HCT116 (cell line): ENCODE results near the gene TARS3. TPM values are rescaled to one million over a fixed set of nuclear protein-coding genes. Genes with fewer than 3 reads are reported as not detected.

Source experiments
- ATAC-seq: fragments of 200-7000 bp; cut with Tn5 transposase; 2 replicates; pipeline ENCODE4 v1.9.1; 2020; ENCODE audit warnings: mild to moderate bottlenecking, moderate library complexity
- BruUV-seq: library from RNA; stranded (reverse); fragments of 400-500 nt; replicated peaks from 2 replicates; lab custom pipeline; 2021; lab: Mats Ljungman, UMichigan
- CTCF ChIA-PET: fragments of 300-600 bp; sonication (Branson Sonifier 250); formaldehyde crosslinking; loops from one replicate; lab custom pipeline; 2021; ENCODE audit warnings: antibody characterized with exemption; lab: Charles Lee
- POLR2A ChIA-PET: fragments of 300-600, 350-600 bp; sonication (Branson Sonifier 250); formaldehyde crosslinking; loops from one replicate; lab custom pipeline; 2021; ENCODE audit warnings: antibody characterized with exemption; lab: Charles Lee
- RAD21 ChIA-PET, 2 experiments: fragments of 300-600 bp; sonication (Branson Sonifier 250); formaldehyde crosslinking; loops; one replicate each; lab custom pipeline; 2023; ENCODE audit warnings: low total read pairs in 2 of 2; ENCODE audit not compliant: uncharacterized antibody in 2 of 2, unreplicated experiment in 2 of 2, low non-redundant PET in 1 of 2; lab: Charles Lee
- DNase-seq: peaks from one replicate; pipeline ENCODE4 v3.0.0-alpha.2; 2010; ENCODE audit warnings: low read depth, low spot score
- H2AFZ ChIP-seq: fragments of 200-600 bp; shearing (Covaris generic), sonication (generic); 2 replicates; pipeline ENCODE4 v1.6.1; 2017; ENCODE audit warnings: low read depth, mixed run types, mixed read lengths, antibody characterized with exemption, low read length; ENCODE audit not compliant: poor library complexity, severe bottlenecking
- H3K27ac ChIP-seq: 2 replicates; pipeline ENCODE4 v1.5.1; 2012; ENCODE audit warnings: low read depth, low read length
- H3K27me3 ChIP-seq: fragments of 200-600 bp; sonication (generic); 2 replicates; pipeline ENCODE4 v1.6.1; 2016; ENCODE audit warnings: mixed run types, low read length, mixed read lengths; ENCODE audit not compliant: insufficient read depth
- H3K36me3 ChIP-seq, 2 experiments: fragments of 200-500 bp in 1 of 2; fragments of 200-600 bp in 1 of 2; sonication (Bioruptor generic) in 1 of 2; sonication (generic) in 1 of 2; 2 replicates each; pipeline versions ENCODE4 v1.5.1 to v1.6.1; 2014 to 2016; ENCODE audit warnings: low read length in 2 of 2, inconsistent platforms in 1 of 2, mixed read lengths in 1 of 2, mixed run types in 1 of 2; ENCODE audit not compliant: insufficient read depth in 2 of 2, control insufficient read depth in 1 of 2
- H3K4me1 ChIP-seq, 2 experiments: fragments of 200-600 bp in 1 of 2; sonication (generic) in 1 of 2; 2 replicates each; pipeline versions ENCODE4 v1.5.1 to v1.6.1; 2012 to 2017; ENCODE audit warnings: low read length in 2 of 2, inconsistent platforms in 1 of 2, mild to moderate bottlenecking in 1 of 2, mixed read lengths in 1 of 2, mixed run types in 1 of 2, moderate library complexity in 1 of 2; ENCODE audit not compliant: insufficient read depth in 2 of 2, control insufficient read depth in 1 of 2
- H3K4me2 ChIP-seq: fragments of 200-600 bp; sonication (generic); 2 replicates; pipeline ENCODE4 v1.6.1; 2017; ENCODE audit warnings: mixed run types, low read length, mixed read lengths
- H3K4me3 ChIP-seq, 2 experiments: fragments of 200-600 bp in 1 of 2; sonication (generic) in 1 of 2; replicated peaks in 1 of 2; 2 replicates each; pipeline ENCODE4 v1.5.1; 2011 to 2016; ENCODE audit warnings: low read length in 2 of 2, control low read depth in 1 of 2, low read depth in 1 of 2, mild to moderate bottlenecking in 1 of 2, mixed read lengths in 1 of 2, mixed run types in 1 of 2
- H3K79me2 ChIP-seq: fragments of 200-600 bp; sonication (generic); 2 replicates; pipeline ENCODE4 v1.6.1; 2017; ENCODE audit warnings: mild to moderate bottlenecking, mixed run types, low read length, moderate library complexity, mixed read lengths; ENCODE audit not compliant: insufficient read depth
- H3K9ac ChIP-seq: fragments of 200-600 bp; sonication (generic); 2 replicates; pipeline ENCODE4 v1.6.1; 2016; ENCODE audit warnings: low read length, mixed read lengths
- H3K9me2 ChIP-seq: fragments of 200-600 bp; sonication (generic), shearing (Covaris generic); 2 replicates; pipeline ENCODE4 v1.6.1; 2017; ENCODE audit warnings: mixed run types, mild to moderate bottlenecking, moderate library complexity; ENCODE audit not compliant: insufficient read depth
- H3K9me3 ChIP-seq, 2 experiments: fragments of 200-500 bp in 1 of 2; fragments of 200-600 bp in 1 of 2; sonication (Bioruptor generic) in 1 of 2; sonication (generic) in 1 of 2; 2 replicates each; pipeline ENCODE4 v1.6.1; 2014 to 2017; ENCODE audit warnings: low read length in 2 of 2, mixed read lengths in 2 of 2, inconsistent platforms in 1 of 2, low read depth in 1 of 2, mild to moderate bottlenecking in 1 of 2, mixed run types in 1 of 2, moderate library complexity in 1 of 2; ENCODE audit not compliant: control insufficient read depth in 1 of 2, insufficient read depth in 1 of 2
- H4K20me1 ChIP-seq: fragments of 200-600 bp; sonication (generic), shearing (Covaris generic); 2 replicates; pipeline ENCODE4 v1.6.1; 2017; ENCODE audit warnings: mixed run types, mild to moderate bottlenecking, moderate library complexity; ENCODE audit not compliant: insufficient read depth
- ATF3 ChIP-seq: IDR thresholded peaks from 2 replicates; pipeline ENCODE4 v1.6.1; 2012
- CBX3 ChIP-seq: IDR thresholded peaks from 2 replicates; pipeline ENCODE4 v1.6.1; 2012; ENCODE audit warnings: low read depth
- ELF1 ChIP-seq: IDR thresholded peaks from 2 replicates; pipeline ENCODE4 v1.6.1; 2012; ENCODE audit warnings: low read depth, borderline replicate concordance
- EZH2 ChIP-seq: fragments of 200-600 bp; sonication (generic); IDR thresholded peaks from 2 replicates; pipeline ENCODE4 v1.6.1; 2017; ENCODE audit warnings: antibody characterized with exemption, mixed run types
- EZH2phosphoT487 ChIP-seq: fragments of 200-600 bp; IDR thresholded peaks from 2 replicates; pipeline ENCODE4 v1.6.1; 2018; ENCODE audit warnings: antibody characterized with exemption, borderline replicate concordance
- FOSL1 ChIP-seq: IDR thresholded peaks from 2 replicates; pipeline ENCODE4 v1.6.1; 2012; ENCODE audit warnings: low read depth
- JUND ChIP-seq: IDR thresholded peaks from 2 replicates; pipeline ENCODE4 v1.6.1; 2012
- POLR2AphosphoS5 ChIP-seq: IDR thresholded peaks from 2 replicates; pipeline ENCODE4 v1.6.1; 2011; ENCODE audit warnings: mild to moderate bottlenecking, low read depth, low read length, moderate library complexity
- RAD21 ChIP-seq: IDR thresholded peaks from 2 replicates; pipeline ENCODE4 v1.6.1; 2012; ENCODE audit warnings: low read depth, mild to moderate bottlenecking
- SIN3A ChIP-seq: IDR thresholded peaks from 2 replicates; pipeline ENCODE4 v1.6.1; 2012; ENCODE audit warnings: low read depth
- SP1 ChIP-seq: IDR thresholded peaks from 2 replicates; pipeline ENCODE4 v1.6.1; 2012; ENCODE audit warnings: low read depth
- TCF7L2 ChIP-seq: IDR thresholded peaks from 2 replicates; pipeline ENCODE4 v1.7.0; 2011; ENCODE audit warnings: borderline replicate concordance, inconsistent platforms; ENCODE audit not compliant: insufficient read depth, insufficient read length; ENCODE audit errors: extremely low read depth
- YY1 ChIP-seq: IDR thresholded peaks from 2 replicates; pipeline ENCODE4 v1.6.1; 2011; ENCODE audit warnings: low read length, low read depth, moderate library complexity, mild to moderate bottlenecking; ENCODE audit not compliant: insufficient replicate concordance; ENCODE audit errors: extremely low read depth
- ZFX ChIP-seq: fragments of 450-650 bp; IDR thresholded peaks from 2 replicates; pipeline ENCODE4 v1.6.1; 2017
- ZNF274 ChIP-seq: fragments of 200-500 bp; sonication (Bioruptor generic); IDR thresholded peaks from 2 replicates; pipeline ENCODE4 v1.6.1; 2014; ENCODE audit warnings: mild to moderate bottlenecking, low read depth, low read length, inconsistent platforms
- intact Hi-C: fragments of 100-400 bp; cut with micrococcal nuclease; formaldehyde crosslinking; loops from 2 replicates; pipeline ENCODE4 v1.10.0; 2022
- total RNA-seq: library from RNA; stranded (reverse); gene quantifications from one replicate; pipeline ENCODE4 v1.2.1, GENCODE V29; 2021; ENCODE audit not compliant: unreplicated experiment
- TF ChIP-seq, protein P1 (sequence below): IDR thresholded peaks from 2 replicates; pipeline ENCODE4 v1.6.1; 2011; ENCODE audit warnings: mild to moderate bottlenecking, low read length, moderate library complexity; ENCODE audit not compliant: insufficient replicate concordance; ENCODE audit errors: extremely low read depth
- TF ChIP-seq, protein P2 (sequence below): IDR thresholded peaks from 2 replicates; pipeline ENCODE4 v1.6.1; 2012
- TF ChIP-seq, protein P3 (sequence below): IDR thresholded peaks from 2 replicates; pipeline ENCODE4 v1.6.1; 2012; ENCODE audit warnings: low read depth
- TF ChIP-seq, protein P4 (sequence below), 3 experiments: fragments of 200-600 bp in 1 of 3; sonication (generic) in 1 of 3; IDR thresholded peaks in 2 of 3; conservative IDR thresholded peaks in 1 of 3; 2 replicates each; pipeline ENCODE4 v1.5.1; 2012 to 2017; ENCODE audit warnings: low read depth in 2 of 3, low read length in 2 of 3, antibody characterized with exemption in 1 of 3, borderline replicate concordance in 1 of 3, control low read depth in 1 of 3, mild to moderate bottlenecking in 1 of 3, mixed read lengths in 1 of 3, mixed run types in 1 of 3, moderate library complexity in 1 of 3; ENCODE audit not compliant: insufficient read depth in 1 of 3

TARS3 gene
- total RNA-seq, 1 experiment from 2014 or later = 11.1 TPM

- H3K36me3 ChIP-seq = no peaks in the 10 kb centered on the region
- CTCF ChIA-PET = no interaction called here
- H4K20me1 ChIP-seq = no peaks in the 10 kb centered on the region
- intact Hi-C loops = no loop called here
- no peaks in the 10 kb centered on the region for H3K9me3 ChIP-seq
- no peaks in the 10 kb centered on the region for H3K4me1 ChIP-seq
- no peak overlapping the region for H3K4me2 ChIP-seq
- TF ChIP-seq, protein P1, sequence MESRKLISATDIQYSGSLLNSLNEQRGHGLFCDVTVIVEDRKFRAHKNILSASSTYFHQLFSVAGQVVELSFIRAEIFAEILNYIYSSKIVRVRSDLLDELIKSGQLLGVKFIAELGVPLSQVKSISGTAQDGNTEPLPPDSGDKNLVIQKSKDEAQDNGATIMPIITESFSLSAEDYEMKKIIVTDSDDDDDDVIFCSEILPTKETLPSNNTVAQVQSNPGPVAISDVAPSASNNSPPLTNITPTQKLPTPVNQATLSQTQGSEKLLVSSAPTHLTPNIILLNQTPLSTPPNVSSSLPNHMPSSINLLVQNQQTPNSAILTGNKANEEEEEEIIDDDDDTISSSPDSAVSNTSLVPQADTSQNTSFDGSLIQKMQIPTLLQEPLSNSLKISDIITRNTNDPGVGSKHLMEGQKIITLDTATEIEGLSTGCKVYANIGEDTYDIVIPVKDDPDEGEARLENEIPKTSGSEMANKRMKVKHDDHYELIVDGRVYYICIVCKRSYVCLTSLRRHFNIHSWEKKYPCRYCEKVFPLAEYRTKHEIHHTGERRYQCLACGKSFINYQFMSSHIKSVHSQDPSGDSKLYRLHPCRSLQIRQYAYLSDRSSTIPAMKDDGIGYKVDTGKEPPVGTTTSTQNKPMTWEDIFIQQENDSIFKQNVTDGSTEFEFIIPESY = no peak
- TF ChIP-seq, protein P2, sequence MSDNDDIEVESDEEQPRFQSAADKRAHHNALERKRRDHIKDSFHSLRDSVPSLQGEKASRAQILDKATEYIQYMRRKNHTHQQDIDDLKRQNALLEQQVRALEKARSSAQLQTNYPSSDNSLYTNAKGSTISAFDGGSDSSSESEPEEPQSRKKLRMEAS = no peak
- TF ChIP-seq CBX3 = no peak
- TF ChIP-seq FOSL1 = no peak
- TF ChIP-seq ATF3 = no peak
- TF ChIP-seq YY1 = no peak
- TF ChIP-seq, protein P3, sequence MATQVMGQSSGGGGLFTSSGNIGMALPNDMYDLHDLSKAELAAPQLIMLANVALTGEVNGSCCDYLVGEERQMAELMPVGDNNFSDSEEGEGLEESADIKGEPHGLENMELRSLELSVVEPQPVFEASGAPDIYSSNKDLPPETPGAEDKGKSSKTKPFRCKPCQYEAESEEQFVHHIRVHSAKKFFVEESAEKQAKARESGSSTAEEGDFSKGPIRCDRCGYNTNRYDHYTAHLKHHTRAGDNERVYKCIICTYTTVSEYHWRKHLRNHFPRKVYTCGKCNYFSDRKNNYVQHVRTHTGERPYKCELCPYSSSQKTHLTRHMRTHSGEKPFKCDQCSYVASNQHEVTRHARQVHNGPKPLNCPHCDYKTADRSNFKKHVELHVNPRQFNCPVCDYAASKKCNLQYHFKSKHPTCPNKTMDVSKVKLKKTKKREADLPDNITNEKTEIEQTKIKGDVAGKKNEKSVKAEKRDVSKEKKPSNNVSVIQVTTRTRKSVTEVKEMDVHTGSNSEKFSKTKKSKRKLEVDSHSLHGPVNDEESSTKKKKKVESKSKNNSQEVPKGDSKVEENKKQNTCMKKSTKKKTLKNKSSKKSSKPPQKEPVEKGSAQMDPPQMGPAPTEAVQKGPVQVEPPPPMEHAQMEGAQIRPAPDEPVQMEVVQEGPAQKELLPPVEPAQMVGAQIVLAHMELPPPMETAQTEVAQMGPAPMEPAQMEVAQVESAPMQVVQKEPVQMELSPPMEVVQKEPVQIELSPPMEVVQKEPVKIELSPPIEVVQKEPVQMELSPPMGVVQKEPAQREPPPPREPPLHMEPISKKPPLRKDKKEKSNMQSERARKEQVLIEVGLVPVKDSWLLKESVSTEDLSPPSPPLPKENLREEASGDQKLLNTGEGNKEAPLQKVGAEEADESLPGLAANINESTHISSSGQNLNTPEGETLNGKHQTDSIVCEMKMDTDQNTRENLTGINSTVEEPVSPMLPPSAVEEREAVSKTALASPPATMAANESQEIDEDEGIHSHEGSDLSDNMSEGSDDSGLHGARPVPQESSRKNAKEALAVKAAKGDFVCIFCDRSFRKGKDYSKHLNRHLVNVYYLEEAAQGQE = no peak
- no peak for TF ChIP-seq POLR2AphosphoS5
- no peak for TF ChIP-seq RAD21
- no peak for TF ChIP-seq ZFX
- no peak for TF ChIP-seq SP1
- no peak for TF ChIP-seq TCF7L2
- no peak for TF ChIP-seq ELF1
- TF ChIP-seq, protein P4, sequence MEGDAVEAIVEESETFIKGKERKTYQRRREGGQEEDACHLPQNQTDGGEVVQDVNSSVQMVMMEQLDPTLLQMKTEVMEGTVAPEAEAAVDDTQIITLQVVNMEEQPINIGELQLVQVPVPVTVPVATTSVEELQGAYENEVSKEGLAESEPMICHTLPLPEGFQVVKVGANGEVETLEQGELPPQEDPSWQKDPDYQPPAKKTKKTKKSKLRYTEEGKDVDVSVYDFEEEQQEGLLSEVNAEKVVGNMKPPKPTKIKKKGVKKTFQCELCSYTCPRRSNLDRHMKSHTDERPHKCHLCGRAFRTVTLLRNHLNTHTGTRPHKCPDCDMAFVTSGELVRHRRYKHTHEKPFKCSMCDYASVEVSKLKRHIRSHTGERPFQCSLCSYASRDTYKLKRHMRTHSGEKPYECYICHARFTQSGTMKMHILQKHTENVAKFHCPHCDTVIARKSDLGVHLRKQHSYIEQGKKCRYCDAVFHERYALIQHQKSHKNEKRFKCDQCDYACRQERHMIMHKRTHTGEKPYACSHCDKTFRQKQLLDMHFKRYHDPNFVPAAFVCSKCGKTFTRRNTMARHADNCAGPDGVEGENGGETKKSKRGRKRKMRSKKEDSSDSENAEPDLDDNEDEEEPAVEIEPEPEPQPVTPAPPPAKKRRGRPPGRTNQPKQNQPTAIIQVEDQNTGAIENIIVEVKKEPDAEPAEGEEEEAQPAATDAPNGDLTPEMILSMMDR (IDR thresholded peaks at IDR 0.05 in 2 of 3, conservative IDR thresholded peaks at IDR 0.05 in 1 of 3; ENCODE audit: borderline replicate concordance in 1 of 3, insufficient read depth in 1 of 3, low read depth in 2 of 3, low read length in 2 of 3) = no peak
- TF ChIP-seq JUND = no peak
- no peak for TF ChIP-seq SIN3A
- no peak for TF ChIP-seq EZH2phosphoT487
- no peak for TF ChIP-seq EZH2
- TF ChIP-seq ZNF274 = no peak
- ATAC-seq (no peak), DNase-seq (no peak)
- H2AFZ ChIP-seq = no peak overlapping the region
- no peaks in the 10 kb centered on the region for H3K27me3 ChIP-seq
- no peaks in the 10 kb centered on the region for H3K9me2 ChIP-seq
- H3K9ac ChIP-seq = no peak overlapping the region
- H3K79me2 ChIP-seq = no peaks in the 10 kb centered on the region
- BruUV-seq = no TSS peak
- POLR2A ChIA-PET = no interaction called here
- no peak overlapping the region for H3K4me3 ChIP-seq
- H3K27ac ChIP-seq = no peak overlapping the region
- RAD21 ChIA-PET = no interaction called here
Measured at GRCh38 chr15:101732772-101733171, 8.5 kb upstream of the TARS3 start.
